Right lobe of liver (tissue), 4 donors: ENCODE data around the gene KCNN2.

Experiments
- CTCF ChIP-seq, 4 donors: fragments of 200-600 bp in 3 of 4; fragments of 450-650 bp in 1 of 4; IDR thresholded peaks; one replicate each; pipeline versions ENCODE4 v1.5.1 to v1.8.0; 2016 to 2022; ENCODE audit warnings: antibody characterized with exemption in 4 of 4, mild to moderate bottlenecking in 2 of 4
- POLR2A ChIP-seq: fragments of 450-650 bp; IDR thresholded peaks from one replicate; pipeline ENCODE4 v1.6.1; 2017; ENCODE audit warnings: antibody characterized with exemption, mild to moderate bottlenecking
- donor health status: DM: no; HTN: no; CAD: no.
- donor health status: DM: no; HTN: no; CAD: no.
- donor health status: DM: no; HTN: yes; CAD: no.

DNA sequence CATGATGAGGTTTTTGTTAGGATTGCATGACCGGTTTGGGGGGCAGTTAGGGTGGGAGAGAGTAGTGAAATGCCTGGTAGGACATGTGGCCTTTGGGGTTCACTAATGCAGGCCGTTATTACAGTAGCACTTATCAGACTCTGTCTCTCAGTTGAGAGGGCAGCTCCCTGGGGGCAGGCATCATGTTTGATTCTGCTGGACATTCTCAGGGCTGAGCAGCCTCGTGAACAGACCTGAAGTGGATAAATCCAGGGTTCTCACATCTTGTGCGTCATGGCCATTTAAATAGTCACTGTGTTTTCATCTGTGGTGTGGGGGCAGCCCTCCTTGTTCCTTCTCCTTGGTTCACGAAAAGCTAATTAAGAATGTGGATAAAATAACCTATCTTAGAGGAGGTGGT, 18.9 kb downstream of the KCNN2 start:
- no peak for TF ChIP-seq CTCF (IDR thresholded peaks at IDR 0.05)
- TF ChIP-seq POLR2A: no peak
